BLaER1 treated with 17β-estradiol and CSF1 and Interleukin-3, amounts not matched to agents 10 nM and 100 nM (cell line): Measurements from ENCODE around the gene SLC30A9.

Experiments
- H3K27ac ChIP-seq, 11 experiments: shearing (Covaris generic); formaldehyde crosslinking; 2 replicates each; pipeline ENCODE4 v1.8.1; 2022
- H3K27me3 ChIP-seq, 11 experiments: shearing (Covaris generic); formaldehyde crosslinking; 2 replicates each; pipeline ENCODE4 v1.8.1; 2022
- H3K36me3 ChIP-seq, 11 experiments: shearing (Covaris generic); formaldehyde crosslinking; 2 replicates each; pipeline ENCODE4 v1.8.1; 2022
- H3K4me1 ChIP-seq, 10 experiments: shearing (Covaris generic); formaldehyde crosslinking; 2 replicates each; pipeline ENCODE4 v1.8.1; 2022
- H3K4me2 ChIP-seq, 11 experiments: shearing (Covaris generic); formaldehyde crosslinking; 2 replicates each; pipeline ENCODE4 v1.8.1; 2022
- H3K4me3 ChIP-seq, 10 experiments: shearing (Covaris generic); formaldehyde crosslinking; 2 replicates each; pipeline ENCODE4 v1.8.1; 2022
- H3K9ac ChIP-seq, 11 experiments: shearing (Covaris generic); formaldehyde crosslinking; 2 replicates each; pipeline ENCODE4 v1.8.1; 2022
- H3K9me3 ChIP-seq, 11 experiments: shearing (Covaris generic); formaldehyde crosslinking; replicated peaks in 1 of 11; 2 replicates each; pipeline ENCODE4 v1.8.1; 2022
- H4K20me1 ChIP-seq, 11 experiments: shearing (Covaris generic); formaldehyde crosslinking; 2 replicates each; pipeline ENCODE4 v1.8.1; 2022
- Cebpa-rat ChIP-seq, 11 experiments: shearing (Covaris generic); IDR thresholded peaks; 2 replicates each; pipeline ENCODE4 v1.8.1; 2022

SLC30A9 gene

GRCh38 chr4:42048394-42048793 lies 58.1 kb downstream of the SLC30A9 start:
- H3K4me2 ChIP-seq: no peak overlapping the region
- TF ChIP-seq Cebpa-rat (IDR thresholded peaks at IDR 0.05): no peak
- H3K4me1 ChIP-seq: no peaks in the 10 kb centered on the region
- H3K27ac ChIP-seq: no peak overlapping the region
- H3K27me3 ChIP-seq: no peaks in the 10 kb centered on the region
- no peak overlapping the region for H3K4me3 ChIP-seq
- H3K9ac ChIP-seq: no peak overlapping the region
- H3K36me3 ChIP-seq: peaks cover 50 to 76% (median 59%) of the 10 kb centered on the region in 11 experiments
- H4K20me1 ChIP-seq: no peaks in the 10 kb centered on the region
- H3K9me3 ChIP-seq: peaks cover 15 to 30% (median 23%) of the 10 kb centered on the region in 11 experiments

- TF ChIP-seq Cebpa-rat (IDR thresholded peaks at IDR 0.05): no peak
- H3K9me3 ChIP-seq: peaks cover 0 to 15% (median 7%) of the 10 kb centered on the region in 11 experiments; a peak in 14 of 22 replicates
Observed at GRCh38 chr4:42050516-42051249, 60.4 kb downstream of the SLC30A9 start.

DNA sequence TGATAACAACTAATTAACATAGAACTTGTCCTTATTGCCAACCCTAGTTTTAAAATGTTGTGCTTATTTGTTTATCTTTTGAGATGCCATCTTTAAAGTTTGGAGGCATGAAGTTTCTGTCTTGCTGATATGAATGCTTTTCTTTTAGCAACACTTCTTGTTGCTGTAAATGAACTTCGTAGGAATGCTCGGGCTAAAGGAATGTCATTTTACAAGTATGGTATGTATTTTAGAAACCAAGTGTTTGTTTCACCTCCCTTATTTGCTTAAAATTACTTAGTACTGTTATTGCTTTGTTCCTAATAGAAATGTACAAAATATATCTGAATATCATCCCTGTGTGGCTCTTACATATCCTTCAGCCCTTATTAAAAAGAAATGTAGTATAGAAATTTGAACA lies 76.1 kb downstream of the SLC30A9 start:
- H3K4me2 ChIP-seq: no peak overlapping the region
- no peak overlapping the region for H3K27ac ChIP-seq
- no peaks in the 10 kb centered on the region for H4K20me1 ChIP-seq
- no peaks in the 10 kb centered on the region for H3K4me1 ChIP-seq
- no peak overlapping the region for H3K9ac ChIP-seq
- no peaks in the 10 kb centered on the region for H3K9me3 ChIP-seq
- no peak overlapping the region for H3K4me3 ChIP-seq
- peaks cover 39 to 90% (median 65%) of the 10 kb centered on the region in 11 experiments; a peak in 21 of 22 replicates for H3K36me3 ChIP-seq
- TF ChIP-seq Cebpa-rat (IDR thresholded peaks at IDR 0.05): no peak
- H3K27me3 ChIP-seq: no peaks in the 10 kb centered on the region

More at GRCh38 chr4:42050516-42051249, 60.4 kb downstream of the SLC30A9 start:
- Histone ChIP-seq H3K9ac (no peak overlapping the region), H3K4me1 (no peaks in the 10 kb centered on the region), H3K36me3 (peaks cover 51 to 82% (median 62%) of the 10 kb centered on the region in 11 experiments), H3K4me2 (no peak overlapping the region), H3K27ac (no peak overlapping the region), H3K4me3 (no peak overlapping the region), H3K27me3 (no peaks in the 10 kb centered on the region), H4K20me1 (no peaks in the 10 kb centered on the region)

- no peak overlapping the region for H3K4me3 ChIP-seq
- no peak overlapping the region for H3K4me2 ChIP-seq
- no peaks in the 10 kb centered on the region for H4K20me1 ChIP-seq
- no peak overlapping the region for H3K27ac ChIP-seq
- H3K36me3 ChIP-seq: peaks cover 36 to 90% (median 58%) of the 10 kb centered on the region in 11 experiments; a peak in 21 of 22 replicates
- no peak overlapping the region for H3K9ac ChIP-seq
- no peaks in the 10 kb centered on the region for H3K9me3 ChIP-seq
- no peak for TF ChIP-seq Cebpa-rat (IDR thresholded peaks at IDR 0.05)
- H3K4me1 ChIP-seq: no peaks in the 10 kb centered on the region
- no peaks in the 10 kb centered on the region for H3K27me3 ChIP-seq
Observed at GRCh38 chr4:42067264-42067663, 76.9 kb downstream of the SLC30A9 start.

DNA sequence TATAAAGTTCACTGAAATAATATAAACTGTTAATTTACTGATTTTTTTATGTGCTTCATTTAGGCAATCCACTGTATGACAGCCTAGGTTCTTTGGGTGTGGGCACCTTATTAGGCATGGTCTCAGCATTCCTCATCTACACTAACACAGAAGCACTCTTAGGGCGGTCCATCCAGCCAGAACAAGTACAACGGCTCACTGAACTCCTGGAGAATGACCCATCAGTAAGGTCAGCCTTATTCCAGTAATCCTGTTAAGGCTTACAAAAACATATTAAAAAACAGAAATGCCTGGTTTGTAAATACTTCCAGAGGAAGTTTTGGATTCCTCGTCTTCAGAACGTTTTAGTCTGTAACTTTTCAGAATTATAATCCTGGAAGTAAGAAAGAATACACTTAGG lies 80.1 kb downstream of the SLC30A9 start:
- H4K20me1 ChIP-seq: no peaks in the 10 kb centered on the region
- no peak overlapping the region for H3K4me3 ChIP-seq
- no peaks in the 10 kb centered on the region for H3K27me3 ChIP-seq
- H3K4me1 ChIP-seq: no peaks in the 10 kb centered on the region
- H3K36me3 ChIP-seq: peaks cover 27 to 83% (median 45%) of the 10 kb centered on the region in 11 experiments
- H3K4me2 ChIP-seq: no peak overlapping the region
- TF ChIP-seq Cebpa-rat (IDR thresholded peaks at IDR 0.05): no peak
- no peaks in the 10 kb centered on the region for H3K9me3 ChIP-seq
- no peak overlapping the region for H3K27ac ChIP-seq
- H3K9ac ChIP-seq: no peak overlapping the region

GRCh38 chr4:42074294-42074693 lies 84.0 kb downstream of the SLC30A9 start:
- H3K9ac ChIP-seq: no peak overlapping the region
- TF ChIP-seq Cebpa-rat (IDR thresholded peaks at IDR 0.05): no peak
- no peaks in the 10 kb centered on the region for H3K27me3 ChIP-seq
- no peak overlapping the region for H3K27ac ChIP-seq
- H4K20me1 ChIP-seq: no peaks in the 10 kb centered on the region
- no peak overlapping the region for H3K4me3 ChIP-seq
- no peaks in the 10 kb centered on the region for H3K4me1 ChIP-seq
- no peak overlapping the region for H3K4me2 ChIP-seq
- H3K9me3 ChIP-seq: no peaks in the 10 kb centered on the region
- peaks cover 18 to 82% (median 32%) of the 10 kb centered on the region in 11 experiments for H3K36me3 ChIP-seq

GRCh38 chr4:42078184-42078801 lies 88.0 kb downstream of the SLC30A9 start:
- TF ChIP-seq Cebpa-rat (IDR thresholded peaks at IDR 0.05): no peak
- no peak overlapping the region for H3K4me2 ChIP-seq
- no peaks in the 10 kb centered on the region for H3K4me1 ChIP-seq
- no peak overlapping the region for H3K9ac ChIP-seq
- no peak overlapping the region for H3K27ac ChIP-seq
- no peaks in the 10 kb centered on the region for H3K9me3 ChIP-seq
- H4K20me1 ChIP-seq: no peaks in the 10 kb centered on the region
- no peaks in the 10 kb centered on the region for H3K27me3 ChIP-seq
- H3K36me3 ChIP-seq: peaks cover 8 to 77% (median 38%) of the 10 kb centered on the region in 11 experiments
- no peak overlapping the region for H3K4me3 ChIP-seq

- no peaks in the 10 kb centered on the region for H3K4me1 ChIP-seq
- no peak overlapping the region for H3K4me3 ChIP-seq
- no peaks in the 10 kb centered on the region for H3K9me3 ChIP-seq
- TF ChIP-seq Cebpa-rat (IDR thresholded peaks at IDR 0.05): no peak
- H3K27ac ChIP-seq: no peak overlapping the region
- H3K27me3 ChIP-seq: no peaks in the 10 kb centered on the region
- peaks cover 8 to 74% (median 37%) of the 10 kb centered on the region in 11 experiments; a peak in 21 of 22 replicates for H3K36me3 ChIP-seq
- no peak overlapping the region for H3K4me2 ChIP-seq
- H3K9ac ChIP-seq: no peak overlapping the region
- H4K20me1 ChIP-seq: no peaks in the 10 kb centered on the region
Observed at GRCh38 chr4:42080306-42080705, 90.0 kb downstream of the SLC30A9 start.

DNA sequence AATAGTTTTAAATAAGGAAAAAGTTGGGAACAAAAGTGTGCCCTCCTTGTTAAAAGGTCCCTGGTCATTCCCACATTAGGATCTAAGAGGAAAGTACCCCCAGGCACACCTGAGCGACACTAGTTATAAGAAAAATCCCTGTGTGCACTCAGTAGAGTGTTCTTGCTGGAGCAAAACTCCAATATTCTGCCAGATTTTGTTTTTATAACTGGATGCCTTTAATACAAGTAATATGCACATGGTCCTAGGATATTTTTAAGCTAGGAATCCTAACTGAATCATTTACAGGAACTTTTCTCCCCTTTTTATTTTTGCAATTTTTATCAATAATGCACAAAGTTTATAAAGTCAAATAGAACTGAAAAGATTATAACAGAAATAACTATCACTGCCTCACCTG lies 93.5 kb downstream of the SLC30A9 start:
- Histone ChIP-seq H3K4me2 (no peak overlapping the region), H3K27ac (no peak overlapping the region), H3K36me3 (peaks cover 12 to 63% (median 32%) of the 10 kb centered on the region in 11 experiments; a peak in 20 of 22 replicates), H3K4me1 (peaks cover 0 to 7% (median 0%) of the 10 kb centered on the region in 10 experiments; a peak in 4 of 20 replicates), H3K27me3 (no peaks in the 10 kb centered on the region), H3K4me3 (no peak overlapping the region), H3K9me3 (no peaks in the 10 kb centered on the region), H4K20me1 (no peaks in the 10 kb centered on the region), H3K9ac (no peak overlapping the region)
- no peak for TF ChIP-seq Cebpa-rat (IDR thresholded peaks at IDR 0.05)
